Mammary epithelial cell (primary cell): ENCODE data around the gene TSR1.

Source experiments
- CTCF ChIP-seq, 2 donors: IDR thresholded peaks in 1 of 2; conservative IDR thresholded peaks in 1 of 2; 2 replicates each; pipeline ENCODE4 v1.5.1; 2011 to 2012; ENCODE audit warnings: inconsistent platforms in 2 of 2, low read length in 2 of 2, mild to moderate bottlenecking in 2 of 2, control low read depth in 1 of 2, low read depth in 1 of 2; ENCODE audit not compliant: insufficient read depth in 1 of 2; ENCODE audit errors: extremely low read depth in 1 of 2
- EZH2 ChIP-seq: IDR thresholded peaks from 2 replicates; pipeline ENCODE4 v1.6.1; 2012; ENCODE audit warnings: low read length, inconsistent platforms, borderline replicate concordance

- TF ChIP-seq CTCF (conservative IDR thresholded peaks at IDR 0.05 in 1 of 2, IDR thresholded peaks at IDR 0.05 in 1 of 2; ENCODE audit: extremely low read depth in 1 of 2, insufficient read depth in 1 of 2, low read depth in 1 of 2, low read length in 2 of 2) (no peak), EZH2 (no peak)
These were observed 35.2 kb upstream of the TSR1 start for GRCh38 chr17:2371183-2372130.
